ENCODE measurements around the gene CPSF3. TPM values are rescaled to one million over a fixed set of nuclear protein-coding genes. Genes with fewer than 3 reads are reported as not detected.

Gene CPSF3
- total and polyA plus RNA-seq, 9 of the 15 experiments (the other 6 are each of a cell fraction or from before 2014, with no cell fraction given) = 54.2 to 151 (median 94.5) TPM

GRCh38 chr2:9388950-9389911 lies 34.2 kb upstream of the CPSF3 start:
- no TSS peak for BruUV-seq (replicated peaks)
- Histone ChIP-seq H3K4me3 (no peak overlapping the region), H3K27ac (ENCODE audit: extremely low read depth, low read depth, low read length) (no peak overlapping the region), H3K36me3 (ENCODE audit: control insufficient read depth, insufficient read depth, low read length) (no peaks in the 10 kb centered on the region), H3K9me3 (replicated peaks; ENCODE audit: control insufficient read depth, insufficient read depth, low read depth, low read length) (no peaks in the 10 kb centered on the region), H2AFZ (ENCODE audit: low read depth, low read length) (no peak overlapping the region), H3K9ac (ENCODE audit: insufficient read depth in 1 of 2, low read depth in 2 of 2, low read length in 2 of 2) (peak overlapping the region in 1 of 2 experiments; percentile 80; a peak in 2 of 4 replicates), H3K9me1 (ENCODE audit: control insufficient read depth, insufficient read depth, low read length) (no peaks in the 10 kb centered on the region), H3K27me3 (ENCODE audit: control insufficient read depth in 2 of 2, insufficient read depth in 2 of 2, low read length in 2 of 2) (no peaks in the 10 kb centered on the region), H3K4me1 (replicated peaks in 1 of 2; ENCODE audit: control insufficient read depth in 2 of 2, insufficient read depth in 2 of 2, low read length in 2 of 2) (peaks cover 2 to 13% of the 10 kb centered on the region in 2 experiments; a peak in 3 of 5 replicates), H3K4me2 (ENCODE audit: insufficient read depth, low read length) (no peak overlapping the region), H4K20me1 (replicated peaks; ENCODE audit: control insufficient read depth, insufficient read depth, low read length) (no peaks in the 10 kb centered on the region), H3K79me2 (ENCODE audit: control insufficient read depth, insufficient read depth, low read length) (no peaks in the 10 kb centered on the region)
- peak; percentile 15; the same call in 2 of the 3 replicates for ATAC-seq
- TF ChIP-seq JUND (IDR thresholded peaks at IDR 0.05; ENCODE audit: borderline replicate concordance, low read depth, low read length) (0 out of 2 replicates have a peak, but pooled peaks have one; percentile 15), JUND (tag; IDR thresholded peaks at IDR 0.05; ENCODE audit: borderline replicate concordance, low read depth, low read length) (no peak), FOSL1 (tag; conservative IDR thresholded peaks at IDR 0.05) (0 out of 2 replicates have a peak, but pooled peaks have one; percentile 37), HIVEP1 (CRISPR knock-in tag; IDR thresholded peaks at IDR 0.05) (no peak), MYBL2 (IDR thresholded peaks at IDR 0.05; ENCODE audit: low read depth) (no peak), MYBL2 (CRISPR knock-in tag; IDR thresholded peaks at IDR 0.05; ENCODE audit: borderline replicate concordance) (no peak)
- intact Hi-C loops (cut with micrococcal nuclease) = no loop called here
- 53% methylated on average over 27 of the region's 28 CpGs for WGBS (ENCODE audit: insufficient coverage, low coverage, missing lambda C conversion rate)
- CTCF ChIA-PET (ENCODE audit: low intra/inter-chr PET ratio) = interaction anchor here (0.5 kb wide), 1 partner anchor 246 kb away, joined by 3 read pairs; no protein-coding TSS in a partner anchor
- in situ Hi-C loops (cut with MboI) = no loop called here
- no peak for DNase-seq (ENCODE audit: extremely low read depth in 1 of 4, low spot score in 3 of 4)
- FAIRE-seq = no peak
- POLR2A ChIA-PET = interaction anchor here (1.3 to 4.7 kb wide), 2 partner anchors 11 to 12 kb away, joined by 5 to 16 read pairs; no protein-coding TSS in a partner anchor
